GM19372 (cell line): ENCODE results near the gene MYLK.
A peak's percentile ranks its signal among the peaks of the same experiment; 100 is the strongest.

Experiments used
- ATAC-seq: cut with Tn5 transposase; IDR thresholded peaks from one replicate; pipeline ENCODE4 v1.9.1; 2021; ENCODE audit warnings: mild to moderate bottlenecking, low read depth, moderate library complexity; ENCODE audit not compliant: unreplicated experiment

The MYLK gene

GRCh38 chr3:123656691-123657090, 227.4 kb downstream of the MYLK start:
- ATAC-seq = no peak

- ATAC-seq = no peak
Observed at GRCh38 chr3:123656274-123656673, 227.9 kb downstream of the MYLK start.

- no peak for ATAC-seq
Observed at GRCh38 chr3:123655400-123655799, 228.7 kb downstream of the MYLK start.

- ATAC-seq = no peak
Observed at GRCh38 chr3:123653221-123653682, 230.9 kb downstream of the MYLK start.

- peak; percentile 61 for ATAC-seq
Observed at GRCh38 chr3:123652342-123652984, 231.7 kb downstream of the MYLK start.

GRCh38 chr3:123651449-123652341, 232.4 kb downstream of the MYLK start:
- ATAC-seq = no peak

GRCh38 chr3:123650101-123650500, 234.0 kb downstream of the MYLK start:
- no peak for ATAC-seq

- ATAC-seq = no peak
Observed at GRCh38 chr3:123648696-123649405, 235.3 kb downstream of the MYLK start.

- ATAC-seq = no peak
Observed at GRCh38 chr3:123644358-123644757, 239.8 kb downstream of the MYLK start.

- ATAC-seq = no peak
Observed at GRCh38 chr3:123642957-123643330, 241.2 kb downstream of the MYLK start.

GRCh38 chr3:123642182-123642956, 241.8 kb downstream of the MYLK start:
- peak; percentile 84 for ATAC-seq

- no peak for ATAC-seq
Observed at GRCh38 chr3:123641505-123641904, 242.6 kb downstream of the MYLK start.

- ATAC-seq = no peak
Observed at GRCh38 chr3:123640740-123641462, 243.2 kb downstream of the MYLK start.

GRCh38 chr3:123640311-123640710, 243.8 kb downstream of the MYLK start:
- ATAC-seq = no peak

GRCh38 chr3:123638936-123639689, 245.0 kb downstream of the MYLK start:
- ATAC-seq = no peak

- ATAC-seq = no peak
Observed at GRCh38 chr3:123637841-123638240, 246.3 kb downstream of the MYLK start.

- no peak for ATAC-seq
Observed at GRCh38 chr3:123637131-123637530, 247.0 kb downstream of the MYLK start.

- ATAC-seq = no peak
Observed at GRCh38 chr3:123636431-123636841, 247.7 kb downstream of the MYLK start.

GRCh38 chr3:123635717-123636116, 248.4 kb downstream of the MYLK start:
- no peak for ATAC-seq
